Measurements from ENCODE around the gene RRP36.

RRP36 gene

GRCh38 chr6:43024436-43024835 lies 3.0 kb downstream of the RRP36 start:
- no peak overlapping the region for H3K27ac ChIP-seq (ENCODE audit: low read depth, low read length)
- no peak overlapping the region for H3K4me3 ChIP-seq (ENCODE audit: low read length)
- TF ChIP-seq EZH2phosphoT487 (IDR thresholded peaks at IDR 0.05; ENCODE audit: borderline replicate concordance, low read length) = no peak
- TF ChIP-seq CTCF (IDR thresholded peaks at IDR 0.05; ENCODE audit: low read depth, low read length, poor library complexity, severe bottlenecking) = no peak
- peaks cover 33% of the 10 kb centered on the region for H3K79me2 ChIP-seq (ENCODE audit: control insufficient read depth, low read length)
- H3K4me2 ChIP-seq (ENCODE audit: low read length) = no peak overlapping the region
- H3K4me1 ChIP-seq (ENCODE audit: control insufficient read depth, low read length) = peaks cover 15% of the 10 kb centered on the region
- H4K20me1 ChIP-seq (ENCODE audit: control insufficient read depth, insufficient read depth, low read depth, low read length) = no peaks in the 10 kb centered on the region
- H3K9me3 ChIP-seq (ENCODE audit: control insufficient read depth, insufficient read depth, low read length) = no peaks in the 10 kb centered on the region
- no peaks in the 10 kb centered on the region for H3K9me2 ChIP-seq (replicated peaks; ENCODE audit: control insufficient read depth, low read length)
- H3F3A ChIP-seq (ENCODE audit: control insufficient read depth, insufficient read depth) = peaks cover 7% of the 10 kb centered on the region
- H3K36me3 ChIP-seq (ENCODE audit: control insufficient read depth, low read length) = peaks cover 64% of the 10 kb centered on the region
- H3K27me3 ChIP-seq (ENCODE audit: control insufficient read depth, low read length) = no peaks in the 10 kb centered on the region

GRCh38 chr6:43026365-43026764 lies 4.9 kb downstream of the RRP36 start:
- Histone ChIP-seq H3K27me3 (ENCODE audit: control insufficient read depth, low read length) (no peaks in the 10 kb centered on the region), H3K36me3 (ENCODE audit: control insufficient read depth, low read length) (peaks cover 63% of the 10 kb centered on the region), H3K9me3 (ENCODE audit: control insufficient read depth, insufficient read depth, low read length) (no peaks in the 10 kb centered on the region), H3K27ac (ENCODE audit: low read depth, low read length) (no peak overlapping the region), H3K9me2 (replicated peaks; ENCODE audit: control insufficient read depth, low read length) (no peaks in the 10 kb centered on the region), H3K79me2 (ENCODE audit: control insufficient read depth, low read length) (peaks cover 33% of the 10 kb centered on the region), H3K4me1 (ENCODE audit: control insufficient read depth, low read length) (peaks cover 6% of the 10 kb centered on the region), H3K4me2 (ENCODE audit: low read length) (no peak overlapping the region), H3K4me3 (ENCODE audit: low read length) (no peak overlapping the region), H4K20me1 (ENCODE audit: control insufficient read depth, insufficient read depth, low read depth, low read length) (no peaks in the 10 kb centered on the region), H3F3A (ENCODE audit: control insufficient read depth, insufficient read depth) (0 out of 2 replicates have a peak, but pooled peaks cover 2% of the 10 kb centered on the region)
- TF ChIP-seq CTCF (IDR thresholded peaks at IDR 0.05; ENCODE audit: low read depth, low read length, poor library complexity, severe bottlenecking) (no peak), EZH2phosphoT487 (IDR thresholded peaks at IDR 0.05; ENCODE audit: borderline replicate concordance, low read length) (no peak)

GRCh38 chr6:43029120-43029519 lies 7.7 kb downstream of the RRP36 start:
- peaks cover 66% of the 10 kb centered on the region for H3K36me3 ChIP-seq (ENCODE audit: control insufficient read depth, low read length)
- no peak for TF ChIP-seq EZH2phosphoT487 (IDR thresholded peaks at IDR 0.05; ENCODE audit: borderline replicate concordance, low read length)
- no peak overlapping the region for H3K4me2 ChIP-seq (ENCODE audit: low read length)
- no peaks in the 10 kb centered on the region for H3K27me3 ChIP-seq (ENCODE audit: control insufficient read depth, low read length)
- peaks cover 7% of the 10 kb centered on the region for H3K79me2 ChIP-seq (ENCODE audit: control insufficient read depth, low read length)
- H3F3A ChIP-seq (ENCODE audit: control insufficient read depth, insufficient read depth) = 0 out of 2 replicates have a peak, but pooled peaks cover 2% of the 10 kb centered on the region
- no peaks in the 10 kb centered on the region for H3K4me1 ChIP-seq (ENCODE audit: control insufficient read depth, low read length)
- no peaks in the 10 kb centered on the region for H3K9me2 ChIP-seq (replicated peaks; ENCODE audit: control insufficient read depth, low read length)
- H3K9me3 ChIP-seq (ENCODE audit: control insufficient read depth, insufficient read depth, low read length) = no peaks in the 10 kb centered on the region
- H3K27ac ChIP-seq (ENCODE audit: low read depth, low read length) = no peak overlapping the region
- no peaks in the 10 kb centered on the region for H4K20me1 ChIP-seq (ENCODE audit: control insufficient read depth, insufficient read depth, low read depth, low read length)
- no peak overlapping the region for H3K4me3 ChIP-seq (ENCODE audit: low read length)

- H3K4me3 ChIP-seq (ENCODE audit: low read length) = no peak overlapping the region
- no peak overlapping the region for H3K27ac ChIP-seq (ENCODE audit: low read depth, low read length)
- H3K36me3 ChIP-seq (ENCODE audit: control insufficient read depth, low read length) = peaks cover 48% of the 10 kb centered on the region
- TF ChIP-seq CTCF (IDR thresholded peaks at IDR 0.05; ENCODE audit: low read depth, low read length, poor library complexity, severe bottlenecking) (no peak), EZH2phosphoT487 (IDR thresholded peaks at IDR 0.05; ENCODE audit: borderline replicate concordance, low read length) (no peak)
- H3F3A ChIP-seq (ENCODE audit: control insufficient read depth, insufficient read depth) = no peaks in the 10 kb centered on the region
- H3K4me1 ChIP-seq (ENCODE audit: control insufficient read depth, low read length) = no peaks in the 10 kb centered on the region
- no peaks in the 10 kb centered on the region for H3K9me2 ChIP-seq (replicated peaks; ENCODE audit: control insufficient read depth, low read length)
- no peak overlapping the region for H3K4me2 ChIP-seq (ENCODE audit: low read length)
- H3K9me3 ChIP-seq (ENCODE audit: control insufficient read depth, insufficient read depth, low read length) = no peaks in the 10 kb centered on the region
- no peaks in the 10 kb centered on the region for H3K27me3 ChIP-seq (ENCODE audit: control insufficient read depth, low read length)
- H4K20me1 ChIP-seq (ENCODE audit: control insufficient read depth, insufficient read depth, low read depth, low read length) = no peaks in the 10 kb centered on the region
- no peaks in the 10 kb centered on the region for H3K79me2 ChIP-seq (ENCODE audit: control insufficient read depth, low read length)
Observed at GRCh38 chr6:43032326-43032725, 10.9 kb downstream of the RRP36 start.

All from DOHH2 (cell line).